Activated CD8-positive, alpha-beta memory T cell treated with anti-CD3 and anti-CD28 coated beads, Interleukin-2, amount 50 U/mL, for 24 hours (primary cell): ENCODE measurements around the gene FKBP1B.
"Not testable (repeated sequence)": the region's sequence is repeated elsewhere in the genome, so short reads cannot be mapped to it uniquely, and the experiment has no call there.

Experiments
- DNase-seq: peaks from one replicate; pipeline ENCODE4 v3.0.0-alpha.2; 2020; ENCODE audit errors: extremely low read depth

Gene FKBP1B

GRCh38 chr2:24022975-24023575 lies 26.5 kb upstream of the FKBP1B start:
- DNase-seq, result no peak

DNA sequence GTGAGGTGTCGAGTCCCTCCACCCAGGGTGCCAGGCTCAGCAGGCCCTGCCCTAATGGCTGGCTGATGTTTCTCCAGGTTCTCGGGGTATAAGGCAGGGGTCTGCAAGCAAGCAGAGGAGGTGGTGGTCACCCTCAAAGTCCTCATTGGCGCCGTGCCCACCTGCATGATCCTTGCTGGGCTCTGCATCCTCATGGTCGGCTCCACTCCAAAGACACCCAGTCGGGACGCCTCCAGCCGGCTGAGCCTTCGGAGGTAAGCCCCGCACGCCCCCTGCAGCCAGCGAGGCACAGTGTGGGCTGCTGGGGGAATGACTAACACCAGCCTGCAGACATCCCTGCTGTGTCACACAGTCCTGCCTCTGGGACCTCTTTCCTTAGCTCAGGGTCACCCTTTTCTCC lies 25.5 kb upstream of the FKBP1B start:
- DNase-seq, result no peak

DNA sequence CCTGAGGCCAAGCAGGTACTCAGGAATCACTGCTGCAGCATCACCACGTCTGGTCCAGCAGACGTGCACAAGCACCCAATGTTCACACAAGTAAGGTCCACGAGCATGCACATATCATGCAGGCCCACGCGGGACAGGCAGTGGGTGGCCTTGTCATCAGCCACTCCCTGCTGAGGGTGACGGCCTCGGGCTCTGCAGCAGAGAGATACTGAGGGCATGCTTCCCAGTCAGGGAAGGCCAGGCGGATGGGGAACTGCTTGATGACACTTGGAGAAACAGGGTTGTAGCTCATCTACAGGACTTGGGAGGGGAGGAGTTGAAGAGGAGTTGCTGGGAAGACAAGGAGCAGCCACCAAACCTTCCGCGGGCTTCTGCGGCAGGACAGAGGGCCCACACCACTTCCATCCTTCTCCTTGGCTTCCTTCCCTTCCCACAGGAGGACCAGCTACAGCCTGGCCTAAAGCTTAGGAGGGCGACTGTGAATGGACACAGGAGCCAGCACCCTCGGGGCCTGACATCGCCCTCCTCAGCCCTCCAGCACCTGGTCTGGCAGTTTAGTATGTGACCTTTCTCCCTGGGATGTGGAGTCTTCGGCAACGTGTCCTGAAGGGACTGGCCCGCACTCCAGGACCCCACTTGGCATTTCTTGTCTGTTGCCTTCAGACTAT lies 24.4 kb upstream of the FKBP1B start:
- DNase-seq, result no peak

GRCh38 chr2:24026233-24026632 lies 23.3 kb upstream of the FKBP1B start:
- no peak for DNase-seq

- no peak for DNase-seq
Measured at GRCh38 chr2:24038786-24039499, 10.6 kb upstream of the FKBP1B start.

DNA sequence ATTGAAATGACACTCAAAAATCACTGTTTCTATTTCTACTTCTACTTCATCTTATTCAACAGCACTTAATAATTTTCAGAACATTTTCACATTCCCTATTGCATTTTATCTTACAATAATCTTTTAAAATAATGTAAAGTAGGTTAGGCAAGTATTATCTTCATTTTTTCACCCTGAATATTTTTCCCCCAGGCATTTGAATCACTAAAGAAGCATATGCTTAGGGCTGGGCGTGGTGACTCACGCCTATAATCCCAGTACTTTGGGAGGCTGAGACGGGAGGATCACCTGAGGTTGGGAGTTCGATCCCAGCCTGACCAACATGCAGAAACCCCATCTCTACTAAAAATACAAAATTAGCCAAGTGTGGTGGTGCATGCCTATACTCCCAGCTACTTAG lies 9.0 kb upstream of the FKBP1B start:
- no peak for DNase-seq

GRCh38 chr2:24043133-24043532 lies 6.4 kb upstream of the FKBP1B start:
- not testable (repeated sequence) for DNase-seq

DNA sequence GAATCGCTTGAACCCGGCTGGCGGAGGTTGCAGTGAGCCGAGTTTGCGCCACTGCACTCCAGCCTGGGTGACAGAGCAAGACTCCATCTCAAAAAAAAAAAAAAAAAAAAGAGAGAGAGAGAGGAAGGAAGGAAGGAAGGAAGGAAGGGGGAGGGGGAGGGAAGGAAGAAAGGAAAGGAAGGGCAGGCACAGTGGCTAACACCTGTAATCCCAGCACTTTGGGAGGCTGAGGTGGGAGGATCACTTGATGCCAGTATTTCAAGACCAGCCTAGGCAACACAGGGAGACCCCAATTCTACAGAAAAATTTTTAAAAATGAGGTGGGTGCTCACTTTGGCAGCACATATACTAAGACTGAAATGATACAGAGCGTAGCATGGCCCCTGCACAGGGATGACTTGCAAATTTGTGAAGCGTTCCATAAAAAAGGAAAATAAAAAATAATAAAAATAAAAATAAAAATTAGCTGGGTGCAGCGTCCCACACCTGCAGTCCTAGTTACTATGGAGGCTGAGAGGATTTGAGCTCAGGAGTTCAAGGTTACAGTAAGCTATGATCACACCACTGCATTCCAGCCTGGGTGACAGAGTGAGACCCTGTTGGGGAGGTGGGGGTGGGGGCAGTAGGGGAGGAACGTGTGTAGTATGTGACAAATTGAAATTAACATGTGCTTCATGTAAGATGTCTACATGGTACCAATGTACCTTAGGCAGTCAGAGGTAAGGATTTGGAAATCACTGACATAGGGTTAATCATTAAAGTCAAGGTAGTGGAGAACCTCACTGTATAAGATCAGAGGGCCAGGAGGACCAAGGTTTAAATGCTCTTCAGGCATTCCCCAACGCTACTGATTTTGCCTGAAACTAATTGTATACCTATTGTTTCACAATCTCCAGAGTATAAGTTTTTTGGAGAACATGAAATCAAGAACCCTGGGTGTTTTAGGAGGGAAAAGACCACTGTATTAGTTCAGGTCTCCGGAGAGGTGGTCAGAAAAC lies 3.7 kb upstream of the FKBP1B start:
- no peak for DNase-seq

DNA sequence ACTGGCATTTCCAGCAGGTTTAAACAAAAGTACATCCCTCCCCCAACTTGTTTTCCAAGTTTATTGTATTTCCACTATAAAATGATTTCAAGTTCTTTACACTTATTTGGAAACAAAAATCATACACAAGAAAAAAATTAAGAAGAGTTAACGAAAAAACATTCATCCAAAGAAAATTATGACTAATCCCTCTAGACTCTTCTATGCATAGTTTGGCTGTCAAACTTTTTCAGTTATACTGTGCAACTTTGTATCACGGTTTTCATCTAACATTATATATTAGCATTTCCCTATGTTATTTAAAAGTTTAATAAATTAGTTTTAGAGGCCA lies 3.0 kb upstream of the FKBP1B start:
- DNase-seq, result no peak

DNA sequence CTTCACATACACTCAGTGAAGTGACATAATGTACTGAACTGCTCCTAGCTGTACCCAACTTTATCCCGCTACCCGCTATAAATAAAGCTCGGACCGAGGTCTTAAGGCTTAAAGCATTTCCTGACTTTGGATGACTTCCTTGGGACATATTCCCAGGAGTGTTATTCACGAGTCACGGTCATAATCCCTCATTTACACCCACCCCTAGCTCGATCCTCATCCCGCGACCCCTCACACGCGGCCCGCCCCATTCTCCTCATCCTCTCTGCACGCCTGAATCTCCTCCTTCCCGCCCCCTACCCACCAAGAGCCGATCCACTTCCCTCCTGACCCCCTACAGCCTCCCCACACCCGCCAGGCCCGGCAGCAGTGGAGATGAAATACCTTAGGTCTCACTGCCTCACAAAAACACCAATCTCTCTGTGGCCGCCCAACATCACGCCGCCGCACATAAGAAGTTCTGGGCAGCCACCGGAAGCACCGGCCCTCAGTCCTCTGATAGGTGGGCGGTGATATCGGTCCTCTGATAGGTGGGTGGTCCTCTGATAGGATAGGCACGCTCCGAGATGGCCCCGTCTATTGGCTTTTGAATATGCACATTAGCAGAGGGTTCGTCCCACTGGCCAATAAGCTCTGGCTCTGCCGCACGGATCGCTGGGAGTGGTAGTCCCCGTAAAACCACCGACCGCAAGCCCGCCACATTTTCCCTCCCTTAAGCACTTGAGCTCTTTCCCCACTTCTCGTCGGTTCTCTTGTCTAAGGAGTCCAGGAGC lies 2.4 kb upstream of the FKBP1B start, which contains the start of gene WDCP:
TSS of gene WDCP (minus strand) at position 462 of the 773 bp plus-strand sequence. CDS start 7,897 bp downstream, outside the sequence.
- peak; percentile 87 for DNase-seq

GRCh38 chr2:24047703-24048033 lies 1.9 kb upstream of the FKBP1B start:
- no peak for DNase-seq

GRCh38 chr2:24048769-24049484 lies 614 bp upstream of the FKBP1B start:
- no peak for DNase-seq

DNA sequence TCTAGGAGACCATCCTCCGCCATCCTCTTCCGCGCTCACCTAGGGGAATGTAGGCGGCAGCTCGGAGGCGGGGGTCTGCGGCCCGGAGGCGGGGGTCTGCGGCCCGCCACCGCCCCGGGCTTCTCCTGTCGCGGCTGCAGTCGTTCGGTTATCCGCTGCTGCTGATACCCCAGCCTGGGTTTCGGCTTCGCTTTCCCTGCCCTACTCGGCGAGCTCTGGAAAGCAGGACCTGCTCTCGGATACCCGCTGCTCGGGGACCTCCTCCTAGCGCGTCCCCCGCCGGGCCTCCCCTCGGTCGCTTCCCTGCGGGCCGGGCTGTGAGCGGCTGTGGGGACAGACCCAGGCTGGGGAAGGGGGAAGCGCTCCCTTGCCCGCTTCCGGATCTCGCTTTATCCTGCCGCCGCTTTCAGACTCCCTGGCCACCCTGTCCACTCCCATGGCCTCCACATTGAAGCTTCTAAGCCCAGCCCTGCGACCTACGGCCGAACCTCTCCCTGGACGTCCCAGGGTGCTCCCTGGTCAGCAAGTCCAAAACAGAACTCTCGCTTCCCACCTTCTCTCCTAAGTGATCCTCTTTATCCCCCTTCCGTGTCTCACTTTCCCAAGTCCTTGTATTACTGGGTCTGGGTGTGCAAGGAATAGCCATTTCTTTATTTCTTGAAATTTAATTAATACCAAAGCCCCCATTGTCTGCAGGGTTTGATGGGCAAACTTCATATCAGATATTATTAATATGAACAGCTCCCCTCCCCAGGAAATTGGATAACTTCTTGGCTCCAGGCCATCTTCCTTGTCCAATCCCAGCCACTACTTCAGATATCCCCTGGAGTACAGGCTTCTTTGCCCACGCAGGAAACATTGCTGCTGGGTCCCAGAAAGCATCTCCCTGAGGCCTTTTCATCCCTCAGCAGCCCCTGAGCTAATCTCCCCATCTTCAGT lies 769 bp downstream of the FKBP1B start:
- no peak for DNase-seq

GRCh38 chr2:24051833-24052232 lies 2.3 kb downstream of the FKBP1B start:
- no peak for DNase-seq

- DNase-seq, result no peak
Measured at GRCh38 chr2:24052951-24053350, 3.4 kb downstream of the FKBP1B start.

DNA sequence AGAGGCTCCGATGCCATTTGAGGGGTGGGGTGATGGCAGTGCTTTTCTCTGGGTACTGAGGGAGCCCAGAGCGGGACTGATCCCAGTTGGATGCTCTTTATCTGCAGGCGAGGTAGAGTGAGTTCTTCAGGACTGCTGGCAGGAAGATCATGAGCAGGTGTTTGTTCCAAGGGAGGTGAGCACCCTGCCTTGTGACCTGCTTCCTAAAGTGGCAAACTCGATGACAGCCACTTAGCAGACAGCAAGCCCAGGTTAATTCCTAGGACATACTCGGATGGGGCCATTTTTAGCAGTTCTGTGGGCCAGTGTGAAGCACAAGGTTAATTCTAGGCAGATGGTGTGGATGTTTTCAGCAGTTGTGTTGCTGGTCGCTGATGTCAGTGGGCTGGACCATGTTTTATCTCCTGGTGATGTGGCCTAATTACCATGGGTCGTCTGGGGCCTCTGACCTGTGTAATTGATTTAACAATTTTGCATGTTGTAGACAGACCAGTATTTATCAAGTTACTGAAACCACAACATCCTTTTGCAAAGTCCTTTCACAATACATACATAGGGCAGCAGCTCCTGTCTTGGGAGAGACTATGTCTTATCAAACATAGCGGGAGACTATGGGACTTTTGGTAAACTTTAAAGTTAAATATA lies 4.9 kb downstream of the FKBP1B start:
- no peak for DNase-seq

DNA sequence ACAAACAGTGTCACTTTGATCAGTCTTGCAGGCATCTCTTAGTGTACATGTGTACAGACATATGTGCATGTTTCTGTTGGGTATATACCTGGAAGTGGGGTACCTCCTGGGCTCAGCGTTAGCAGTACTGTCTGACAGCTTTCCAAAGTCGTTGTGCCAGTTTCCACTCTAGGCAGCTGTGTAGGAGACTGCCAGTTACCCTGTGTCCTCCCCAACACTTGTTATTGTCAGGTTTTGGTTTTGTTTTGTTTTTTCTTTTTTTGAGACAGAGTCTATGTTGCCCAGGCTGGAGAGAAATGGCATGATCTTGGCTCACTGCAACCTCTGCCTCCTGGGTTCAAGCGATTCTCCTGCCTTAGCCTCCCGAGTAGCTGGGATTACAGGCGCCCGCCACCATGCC lies 6.2 kb downstream of the FKBP1B start:
- no peak for DNase-seq

GRCh38 chr2:24058564-24059271 lies 9.2 kb downstream of the FKBP1B start:
- DNase-seq, result no peak
